Transverse colon (tissue), 4 donors: ENCODE data around the gene FKBP2. TPM values are rescaled to one million over a fixed set of nuclear protein-coding genes. Genes with fewer than 3 reads are reported as not detected.

Source experiments
- DNase-seq: peaks from one replicate; pipeline ENCODE4 v3.0.0-alpha.2; 2019
- H3K27ac ChIP-seq, 4 donors: fragments of 200-600 bp; sonication (generic); 2 replicates each; pipeline ENCODE4 v1.5.1; 2016 to 2018; ENCODE audit warnings: inconsistent platforms in 4 of 4
- H3K27me3 ChIP-seq: fragments of 200-600 bp; sonication (generic); 2 replicates; pipeline ENCODE4 v1.5.1; 2017; ENCODE audit warnings: inconsistent platforms
- H3K36me3 ChIP-seq, 4 donors: fragments of 200-600 bp; sonication (generic); 2 replicates each; pipeline ENCODE4 v1.5.1; 2017 to 2019; ENCODE audit warnings: inconsistent platforms in 4 of 4
- H3K4me1 ChIP-seq, 4 donors: fragments of 200-600 bp; sonication (generic); 2 replicates each; pipeline ENCODE4 v1.5.1; 2017 to 2020; ENCODE audit warnings: inconsistent platforms in 4 of 4
- H3K4me3 ChIP-seq, 4 donors: fragments of 200-600 bp; sonication (generic); 1 replicate in 1 of 4; 2 replicates in 3 of 4; pipeline versions ENCODE4 v1.5.1 to v1.6.1; 2017 to 2019; ENCODE audit warnings: inconsistent platforms in 4 of 4
- H3K9me3 ChIP-seq, 2 donors: fragments of 200-600 bp; sonication (generic); 2 replicates each; pipeline ENCODE4 v1.5.1; 2017 to 2019; ENCODE audit warnings: inconsistent platforms in 2 of 2
- EP300 ChIP-seq: sonication (generic); formaldehyde crosslinking; IDR thresholded peaks from one replicate; pipeline ENCODE4 v1.6.1; 2017; ENCODE audit warnings: antibody characterized with exemption, low read depth
- POLR2A ChIP-seq: fragments of 450-650 bp; IDR thresholded peaks from one replicate; pipeline ENCODE4 v1.6.1; 2016; ENCODE audit warnings: antibody characterized with exemption, mild to moderate bottlenecking, moderate library complexity
- POLR2AphosphoS5 ChIP-seq, 3 donors: sonication (generic); formaldehyde crosslinking; IDR thresholded peaks; one replicate each; pipeline ENCODE4 v1.6.1; 2016; ENCODE audit warnings: antibody characterized with exemption in 3 of 3
- WGBS, 2 donors: methylation state at CpG; one replicate each; pipeline ENCODE4 v1.1.5; 2018; ENCODE audit warnings: low coverage in 1 of 2; 5-methylcytosine and 5-hydroxymethylcytosine counted together
- in situ Hi-C, 4 donors: fragments of 200-750 bp; cut with MboI; loops; one replicate each; pipeline versions ENCODE4 v1.15.0 to v1.15.1; 2017; ENCODE audit warnings: low sequenced_read_pairs in 3 of 4, low pct_ligation_motif_present in 1 of 4, low pct_unique_long_range_greater_than_20kb in 1 of 4
- intact Hi-C: fragments of 100-400 bp; cut with DNase I; formaldehyde crosslinking; loops from one replicate; pipeline ENCODE4 v1.15.1; 2023; ENCODE audit warnings: low total_unique reads
- total RNA-seq, 4 donors: library from RNA; depleted of rRNA; stranded (reverse); fragments of >200 nt; gene quantifications; one replicate each; pipeline ENCODE4 v1.1.0, GENCODE V29; 2016
- TF ChIP-seq, protein P1 (sequence below), 5 experiments: fragments of 200-600 bp in 3 of 5; fragments of 450-650 bp in 2 of 5; sonication (generic) in 3 of 5; IDR thresholded peaks; 1 replicate in 2 of 5; 2 replicates in 3 of 5; pipeline ENCODE4 v1.5.1; 2016 to 2017; ENCODE audit warnings: antibody characterized with exemption in 5 of 5, inconsistent platforms in 3 of 5, mild to moderate bottlenecking in 2 of 5, moderate library complexity in 1 of 5

Gene FKBP2
- total RNA-seq, 4 donors from 2014 or later, result 63.6 to 203 (median 102) TPM

DNA sequence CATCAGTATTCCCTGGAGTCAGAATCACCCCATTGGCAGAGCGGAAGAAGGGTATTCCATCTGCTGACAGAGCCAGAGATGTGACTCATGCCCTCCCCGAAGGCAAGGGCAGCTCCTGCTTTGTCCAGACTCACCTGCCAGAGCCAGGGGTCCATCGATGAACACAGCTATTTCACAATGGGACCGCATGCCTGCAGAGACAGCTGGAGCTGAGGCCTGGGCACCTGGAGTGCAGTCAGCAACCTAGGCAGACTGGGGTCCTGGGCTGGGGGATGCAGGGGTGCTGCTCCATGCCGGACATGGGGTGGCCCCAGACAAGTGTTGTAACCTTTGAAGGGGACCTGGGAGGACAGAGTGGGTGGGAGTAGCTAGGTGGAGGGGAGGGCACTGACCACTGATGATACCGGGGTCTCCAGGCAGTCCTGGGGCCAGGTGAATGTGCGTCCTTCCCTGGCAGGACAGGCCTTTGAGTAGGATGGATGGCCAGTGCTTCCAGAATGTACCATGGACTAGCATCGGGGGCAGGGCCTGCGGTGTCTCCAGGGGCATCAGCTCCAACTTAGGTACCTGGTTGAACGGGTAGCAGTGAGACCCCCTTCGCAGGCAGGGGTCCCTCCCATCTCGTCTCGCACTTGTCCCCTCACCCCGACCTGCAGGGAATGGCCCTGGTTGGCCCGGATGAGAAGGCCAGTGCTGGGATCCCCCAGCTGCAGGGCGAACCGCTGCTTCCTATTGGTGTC, 16.6 kb upstream of the FKBP2 start:
- Histone ChIP-seq H3K4me1 (peaks cover 18 to 36% (median 27%) of the 10 kb centered on the region in 4 donors), H3K36me3 (no peaks in the 10 kb centered on the region), H3K27me3 (no peaks in the 10 kb centered on the region), H3K4me3 (no peak overlapping the region), H3K9me3 (no peaks in the 10 kb centered on the region), H3K27ac (no peak overlapping the region)
- DNase-seq, result no peak
- in situ Hi-C loops, result no loop called here
- intact Hi-C loops, result no loop called here
- WGBS, 2 donors, result 88 to 100% methylated on average over 1 to 16 of the region's 17 CpGs
- TF ChIP-seq POLR2AphosphoS5 (IDR thresholded peaks at IDR 0.05) (no peak), POLR2A (no peak), EP300 (no peak)
- TF ChIP-seq, protein P1, sequence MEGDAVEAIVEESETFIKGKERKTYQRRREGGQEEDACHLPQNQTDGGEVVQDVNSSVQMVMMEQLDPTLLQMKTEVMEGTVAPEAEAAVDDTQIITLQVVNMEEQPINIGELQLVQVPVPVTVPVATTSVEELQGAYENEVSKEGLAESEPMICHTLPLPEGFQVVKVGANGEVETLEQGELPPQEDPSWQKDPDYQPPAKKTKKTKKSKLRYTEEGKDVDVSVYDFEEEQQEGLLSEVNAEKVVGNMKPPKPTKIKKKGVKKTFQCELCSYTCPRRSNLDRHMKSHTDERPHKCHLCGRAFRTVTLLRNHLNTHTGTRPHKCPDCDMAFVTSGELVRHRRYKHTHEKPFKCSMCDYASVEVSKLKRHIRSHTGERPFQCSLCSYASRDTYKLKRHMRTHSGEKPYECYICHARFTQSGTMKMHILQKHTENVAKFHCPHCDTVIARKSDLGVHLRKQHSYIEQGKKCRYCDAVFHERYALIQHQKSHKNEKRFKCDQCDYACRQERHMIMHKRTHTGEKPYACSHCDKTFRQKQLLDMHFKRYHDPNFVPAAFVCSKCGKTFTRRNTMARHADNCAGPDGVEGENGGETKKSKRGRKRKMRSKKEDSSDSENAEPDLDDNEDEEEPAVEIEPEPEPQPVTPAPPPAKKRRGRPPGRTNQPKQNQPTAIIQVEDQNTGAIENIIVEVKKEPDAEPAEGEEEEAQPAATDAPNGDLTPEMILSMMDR (IDR thresholded peaks at IDR 0.05), result no peak

DNA sequence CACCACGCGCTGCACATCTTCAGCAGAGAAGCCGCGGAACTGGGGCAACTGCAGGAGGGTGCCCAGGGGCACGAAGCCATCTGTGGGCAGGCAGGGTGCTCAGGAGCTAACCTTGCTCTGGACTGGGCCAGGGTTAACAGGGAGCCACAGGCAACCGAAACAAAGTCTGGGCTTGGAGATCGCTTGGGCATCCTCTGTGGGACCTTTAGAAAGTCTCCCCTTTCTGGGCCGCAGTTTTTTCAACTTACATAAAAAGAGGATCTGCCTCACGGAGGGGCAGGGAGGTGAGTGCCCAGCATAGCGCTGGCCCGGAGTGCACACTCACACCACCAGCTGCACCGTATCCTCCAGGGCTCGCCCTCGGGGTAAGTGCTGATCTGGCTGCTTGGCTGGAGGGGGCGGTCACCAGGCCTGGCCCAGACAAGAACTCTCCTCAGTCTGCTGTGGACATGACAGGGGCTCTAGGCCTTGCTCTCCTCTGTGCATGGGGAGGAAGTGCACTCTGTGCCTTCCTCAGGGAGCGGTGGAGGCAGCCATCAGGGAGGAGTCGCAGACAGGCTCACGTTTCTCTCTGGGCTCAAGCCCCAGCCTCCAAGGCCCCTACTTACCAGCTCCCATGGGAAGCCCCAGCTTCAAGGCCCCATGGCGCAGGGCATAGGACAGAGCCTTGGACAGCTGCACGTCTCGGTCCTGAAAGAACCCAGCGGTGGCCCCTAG, 15.8 kb upstream of the FKBP2 start:
- intact Hi-C loops, result no loop called here
- Histone ChIP-seq H3K9me3 (no peaks in the 10 kb centered on the region), H3K36me3 (no peaks in the 10 kb centered on the region), H3K4me3 (peak overlapping the region; percentile 59 to 90 (median 84)), H3K27ac (peak overlapping the region; percentile 93 to 97 (median 95)), H3K27me3 (no peaks in the 10 kb centered on the region), H3K4me1 (peaks cover 23 to 43% (median 34%) of the 10 kb centered on the region in 4 donors)
- no peak for DNase-seq
- TF ChIP-seq, protein P1 (IDR thresholded peaks at IDR 0.05), result no peak
- TF ChIP-seq POLR2A (no peak), POLR2AphosphoS5 (IDR thresholded peaks at IDR 0.05) (no peak), EP300 (no peak)
- in situ Hi-C loops, result no loop called here
- WGBS, 2 donors, result 73% methylated on average over 18 of the region's 22 CpGs; no CpG with 5 or more reads in 1 of the 2 donors

DNA sequence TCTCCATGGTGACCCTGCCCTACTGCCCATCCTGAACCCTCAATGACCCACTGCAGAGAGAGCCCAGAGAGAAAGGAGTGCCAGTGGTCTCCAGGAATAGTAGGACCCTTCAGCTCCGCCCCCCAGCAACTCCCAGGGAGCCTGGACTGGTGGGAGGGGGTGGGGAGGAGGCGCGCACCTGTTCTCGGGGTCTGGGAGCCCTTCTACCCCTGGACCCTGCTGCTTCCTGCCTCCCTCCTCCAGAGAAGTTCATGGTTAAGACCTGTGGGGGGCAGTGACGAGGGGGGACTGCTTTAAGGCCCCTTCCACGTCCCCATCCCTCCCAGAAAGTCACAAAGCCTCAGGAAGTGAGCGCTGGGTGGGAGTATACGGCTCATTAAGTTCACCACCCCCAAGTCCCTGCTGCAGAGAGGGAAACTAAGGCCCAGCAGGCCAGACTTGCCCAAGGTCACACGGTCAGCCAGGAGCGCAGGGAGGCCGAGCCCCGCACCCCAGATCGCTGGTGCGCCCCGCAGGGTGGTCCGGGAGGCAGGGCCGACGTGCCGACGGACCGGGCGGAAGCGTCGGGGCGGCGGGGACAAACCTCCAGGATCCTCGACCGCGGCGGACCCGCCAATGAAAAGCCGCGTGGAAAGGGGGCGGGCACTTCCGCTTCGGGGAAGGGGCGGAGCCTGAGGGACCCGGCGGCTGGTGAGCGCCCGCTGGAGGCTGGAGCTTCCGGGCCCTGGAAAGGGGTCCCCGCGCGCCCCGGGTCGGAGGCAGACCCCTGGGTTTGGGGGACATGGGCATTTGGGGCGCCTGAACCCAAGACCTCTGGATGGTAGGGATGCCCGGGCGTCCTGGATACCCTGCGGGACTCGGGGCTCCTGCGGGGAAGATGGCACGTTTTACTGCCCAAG, 15.0 kb upstream of the FKBP2 start, which contains the start of the genes NUDT22 and TRPT1:
NUDT22 (plus strand) TSS at position 667 of the 899 bp plus-strand sequence. CDS start 379 bp downstream, outside the sequence.
TRPT1 (minus strand) TSS at position 579 of the 899 bp plus-strand sequence; CDS start at position 253, 326 bp downstream.
- Histone ChIP-seq H3K27ac (peak within 1 kb of the TSS; percentile 93 to 97 (median 95)), H3K9me3 (no peaks in the 10 kb centered on the region), H3K36me3 (no peaks in the 10 kb centered on the region), H3K4me1 (peaks cover 23 to 44% (median 36%) of the 10 kb centered on the region in 4 donors), H3K4me3 (peak within 1 kb of the TSS; percentile 59 to 90 (median 84)), H3K27me3 (no peaks in the 10 kb centered on the region)
- in situ Hi-C loops (no loop called here), intact Hi-C loops (no loop called here)
- 2% methylated on average over 50 of the region's 54 CpGs; no CpG with 5 or more reads in 1 of the 2 donors for WGBS, 2 donors
- TF ChIP-seq, protein P1 (IDR thresholded peaks at IDR 0.05), result peak in 2 of 5 experiments; percentile 36 to 46
- TF ChIP-seq POLR2AphosphoS5 (IDR thresholded peaks at IDR 0.05) (peak; percentile 89 to 95 (median 93)), POLR2A (peak; percentile 93), EP300 (no peak)
- DNase-seq, result peak; percentile 96
